Body of pancreas (tissue), 4 donors: ENCODE data around the gene GSG1L. TPM values are rescaled to one million over a fixed set of nuclear protein-coding genes. Genes with fewer than 3 reads are reported as not detected.

ENCODE experiments used
- ATAC-seq: fragments of 150-250 bp; one replicate; pipeline ENCODE4 v1.9.1; 2016
- DNase-seq, 4 donors: peaks; one replicate each; pipeline ENCODE4 v3.0.0-alpha.2; 2019
- H3K27ac ChIP-seq, 4 donors: fragments of 200-600 bp; sonication (generic); 1 replicate in 3 of 4; 2 replicates in 1 of 4; pipeline versions ENCODE4 v1.5.1 to v1.6.1; 2016 to 2019; ENCODE audit warnings: mild to moderate bottlenecking in 1 of 4, mixed read lengths in 1 of 4, moderate library complexity in 1 of 4
- H3K27me3 ChIP-seq, 2 donors: fragments of 200-600 bp; sonication (generic); one replicate each; pipeline ENCODE4 v1.6.0; 2016; ENCODE audit warnings: mild to moderate bottlenecking in 1 of 2
- H3K36me3 ChIP-seq, 2 donors: fragments of 200-600 bp; sonication (generic); replicated peaks in 1 of 2; 2 replicates each; pipeline ENCODE4 v1.5.1; 2016; ENCODE audit warnings: low read depth in 2 of 2; ENCODE audit not compliant: insufficient read depth in 1 of 2
- H3K4me1 ChIP-seq: fragments of 200-600 bp; sonication (generic); one replicate; pipeline ENCODE4 v1.6.0; 2016
- H3K4me3 ChIP-seq, 2 donors: fragments of 200-600 bp; sonication (generic); 1 replicate in 1 of 2; 2 replicates in 1 of 2; pipeline ENCODE4 v1.5.1; 2016 to 2019
- H3K9me3 ChIP-seq, 3 donors: fragments of 200-600 bp; sonication (generic); 1 replicate in 2 of 3; 2 replicates in 1 of 3; pipeline ENCODE4 v1.5.1; 2016
- POLR2A ChIP-seq, 3 donors: fragments of 450-650 bp; IDR thresholded peaks; one replicate each; pipeline ENCODE4 v1.6.1; 2016; ENCODE audit warnings: antibody characterized with exemption in 3 of 3, mild to moderate bottlenecking in 2 of 3
- WGBS, 2 donors: methylation state at CpG; one replicate each; pipeline ENCODE4 v1.1.5; 2017; 5-methylcytosine and 5-hydroxymethylcytosine counted together
- intact Hi-C: fragments of 100-400 bp; cut with DNase I; formaldehyde crosslinking; loops from one replicate; pipeline ENCODE4 v1.15.1; 2023
- total RNA-seq, 2 donors: library from RNA; depleted of rRNA; stranded (reverse); fragments of >200 nt; gene quantifications; one replicate each; pipeline ENCODE4 v1.1.0, GENCODE V29; 2016
- TF ChIP-seq, protein P1 (sequence below), 7 experiments: fragments of 450-650 bp in 4 of 7; fragments of 200-600 bp in 3 of 7; sonication (generic) in 3 of 7; IDR thresholded peaks; one replicate each; pipeline ENCODE4 v1.5.1; 2016 to 2019; ENCODE audit warnings: antibody characterized with exemption in 7 of 7

The GSG1L gene
- total RNA-seq, 2 donors from 2014 or later, result not detected

DNA sequence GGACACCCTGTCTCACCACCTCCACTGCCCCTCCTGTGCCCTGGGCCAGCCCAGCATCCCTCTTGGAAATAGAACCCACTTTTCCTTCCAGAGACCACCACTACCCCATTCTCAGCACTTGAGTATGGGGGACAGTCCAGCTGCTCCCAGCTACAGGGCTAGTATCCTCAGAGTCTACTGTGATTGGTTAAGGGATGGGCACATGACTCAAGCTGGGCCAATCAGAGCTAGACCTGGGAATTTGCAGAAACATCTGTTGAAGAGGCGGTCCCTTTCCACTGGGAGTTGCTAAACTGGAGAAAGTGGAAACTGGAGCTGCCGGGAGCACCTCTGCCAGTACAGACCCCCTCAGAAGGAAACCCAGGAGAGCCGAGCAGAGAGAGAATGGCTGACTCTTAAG is 156.6 kb downstream of the GSG1L start:
- DNase-seq, result no peak
- ATAC-seq, result no peak
- H3K9me3 ChIP-seq, result no peaks in the 10 kb centered on the region
- intact Hi-C loops, result no loop called here
- no peaks in the 10 kb centered on the region for H3K27me3 ChIP-seq
- H3K4me1 ChIP-seq, result no peaks in the 10 kb centered on the region
- WGBS, 2 donors, result 73 to 74% methylated on average over 3 of the region's 3 CpGs
- H3K36me3 ChIP-seq, result no peaks in the 10 kb centered on the region
- TF ChIP-seq, protein P1, sequence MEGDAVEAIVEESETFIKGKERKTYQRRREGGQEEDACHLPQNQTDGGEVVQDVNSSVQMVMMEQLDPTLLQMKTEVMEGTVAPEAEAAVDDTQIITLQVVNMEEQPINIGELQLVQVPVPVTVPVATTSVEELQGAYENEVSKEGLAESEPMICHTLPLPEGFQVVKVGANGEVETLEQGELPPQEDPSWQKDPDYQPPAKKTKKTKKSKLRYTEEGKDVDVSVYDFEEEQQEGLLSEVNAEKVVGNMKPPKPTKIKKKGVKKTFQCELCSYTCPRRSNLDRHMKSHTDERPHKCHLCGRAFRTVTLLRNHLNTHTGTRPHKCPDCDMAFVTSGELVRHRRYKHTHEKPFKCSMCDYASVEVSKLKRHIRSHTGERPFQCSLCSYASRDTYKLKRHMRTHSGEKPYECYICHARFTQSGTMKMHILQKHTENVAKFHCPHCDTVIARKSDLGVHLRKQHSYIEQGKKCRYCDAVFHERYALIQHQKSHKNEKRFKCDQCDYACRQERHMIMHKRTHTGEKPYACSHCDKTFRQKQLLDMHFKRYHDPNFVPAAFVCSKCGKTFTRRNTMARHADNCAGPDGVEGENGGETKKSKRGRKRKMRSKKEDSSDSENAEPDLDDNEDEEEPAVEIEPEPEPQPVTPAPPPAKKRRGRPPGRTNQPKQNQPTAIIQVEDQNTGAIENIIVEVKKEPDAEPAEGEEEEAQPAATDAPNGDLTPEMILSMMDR (IDR thresholded peaks at IDR 0.05), result no peak
- no peak for TF ChIP-seq POLR2A (IDR thresholded peaks at IDR 0.05)
- H3K27ac ChIP-seq, result no peak overlapping the region
- H3K4me3 ChIP-seq, result no peak overlapping the region

DNA sequence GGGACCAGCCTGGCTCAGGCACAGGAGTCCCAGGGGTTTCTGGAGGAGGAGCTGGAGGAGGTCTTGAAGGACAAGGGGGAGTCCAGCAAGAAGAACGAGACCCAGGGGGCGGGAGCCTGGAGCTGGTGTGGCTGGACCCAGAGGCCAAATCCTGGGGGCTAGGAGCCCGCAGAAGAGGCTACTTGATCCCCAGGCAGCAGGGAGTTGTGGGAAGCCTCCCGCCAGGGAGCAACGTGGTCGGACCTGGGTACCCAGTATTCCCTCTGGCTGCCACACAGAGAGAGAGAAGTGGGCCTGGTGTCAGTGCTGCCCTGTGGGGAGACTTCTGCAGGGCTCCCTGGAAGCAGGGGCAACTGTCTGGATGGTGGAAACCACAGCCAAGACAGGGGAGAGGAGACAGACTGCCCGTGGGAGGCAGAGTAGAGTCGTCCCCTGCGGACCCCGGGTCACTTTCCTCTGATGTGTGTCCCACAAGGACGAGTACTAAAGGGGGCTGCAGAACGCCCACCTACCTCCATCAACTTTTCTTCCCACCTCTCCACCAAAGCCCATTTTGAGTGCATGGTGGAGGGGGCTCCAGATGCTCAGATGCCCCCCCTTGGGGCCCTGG is 160.4 kb downstream of the GSG1L start:
- no peaks in the 10 kb centered on the region for H3K36me3 ChIP-seq
- no peaks in the 10 kb centered on the region for H3K27me3 ChIP-seq
- TF ChIP-seq, protein P1 (IDR thresholded peaks at IDR 0.05), result no peak
- TF ChIP-seq POLR2A (IDR thresholded peaks at IDR 0.05), result no peak
- H3K27ac ChIP-seq, result no peak overlapping the region
- DNase-seq (no peak), ATAC-seq (no peak)
- H3K4me3 ChIP-seq, result no peak overlapping the region
- H3K9me3 ChIP-seq, result no peaks in the 10 kb centered on the region
- intact Hi-C loops, result no loop called here
- 28 to 46% methylated on average over 5 to 12 of the region's 12 CpGs for WGBS, 2 donors
- H3K4me1 ChIP-seq, result no peaks in the 10 kb centered on the region

DNA sequence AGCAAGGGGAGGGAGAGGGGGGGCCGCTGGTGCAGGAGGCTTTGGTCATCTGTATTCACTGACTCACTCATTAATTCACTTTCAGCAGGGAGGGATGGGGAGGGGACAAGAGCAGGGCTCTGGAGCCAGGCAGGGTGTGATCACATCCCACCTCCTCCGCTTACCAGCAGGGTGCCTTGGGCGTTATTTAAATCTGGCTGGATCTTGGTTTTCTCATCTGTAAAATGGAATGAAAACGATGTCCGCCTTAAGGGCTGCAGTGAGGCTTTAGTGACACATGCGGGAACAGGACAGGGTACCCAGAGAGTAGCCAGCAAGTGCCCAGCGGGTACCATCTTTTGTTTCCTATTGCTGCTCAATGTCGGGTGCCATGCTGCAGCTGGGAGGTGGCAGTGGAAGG is 161.0 kb downstream of the GSG1L start:
- H3K27ac ChIP-seq, result no peak overlapping the region
- 52 to 56% methylated on average over 8 of the region's 8 CpGs for WGBS, 2 donors
- H3K4me1 ChIP-seq, result no peaks in the 10 kb centered on the region
- H3K9me3 ChIP-seq, result no peaks in the 10 kb centered on the region
- no peak for DNase-seq
- H3K4me3 ChIP-seq, result no peak overlapping the region
- no peak for TF ChIP-seq POLR2A (IDR thresholded peaks at IDR 0.05)
- TF ChIP-seq, protein P1 (IDR thresholded peaks at IDR 0.05), result no peak
- no peaks in the 10 kb centered on the region for H3K36me3 ChIP-seq
- ATAC-seq, result no peak
- no peaks in the 10 kb centered on the region for H3K27me3 ChIP-seq
- intact Hi-C loops, result no loop called here

DNA sequence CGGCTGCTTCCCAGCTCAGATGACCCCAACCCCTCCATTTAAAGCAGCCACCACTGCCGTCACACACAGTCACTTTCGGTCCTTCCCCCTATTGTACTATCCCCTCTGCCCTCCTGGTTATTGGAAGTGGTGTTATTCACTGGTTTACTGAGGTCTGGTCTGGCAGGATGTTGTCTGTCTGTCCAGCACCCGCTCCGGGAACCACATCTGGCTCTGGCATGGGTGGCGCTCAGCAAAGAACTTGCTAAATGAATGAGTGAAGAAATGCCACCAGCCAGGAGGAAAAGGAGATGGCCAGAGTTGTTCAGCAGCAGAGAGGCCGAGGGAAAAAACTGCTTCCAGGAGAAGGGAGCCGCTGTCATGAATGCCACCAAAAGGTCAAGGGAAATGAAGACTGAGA is 161.6 kb downstream of the GSG1L start:
- DNase-seq, result no peak
- no peaks in the 10 kb centered on the region for H3K36me3 ChIP-seq
- no peaks in the 10 kb centered on the region for H3K27me3 ChIP-seq
- H3K4me1 ChIP-seq, result no peaks in the 10 kb centered on the region
- ATAC-seq, result no peak
- H3K4me3 ChIP-seq, result no peak overlapping the region
- no peak for TF ChIP-seq POLR2A (IDR thresholded peaks at IDR 0.05)
- TF ChIP-seq, protein P1 (IDR thresholded peaks at IDR 0.05), result no peak
- intact Hi-C loops, result no loop called here
- 59 to 66% methylated on average over 8 of the region's 8 CpGs for WGBS, 2 donors
- H3K9me3 ChIP-seq, result peaks cover 0 to 3% (median 0%) of the 10 kb centered on the region in 3 donors
- no peak overlapping the region for H3K27ac ChIP-seq

DNA sequence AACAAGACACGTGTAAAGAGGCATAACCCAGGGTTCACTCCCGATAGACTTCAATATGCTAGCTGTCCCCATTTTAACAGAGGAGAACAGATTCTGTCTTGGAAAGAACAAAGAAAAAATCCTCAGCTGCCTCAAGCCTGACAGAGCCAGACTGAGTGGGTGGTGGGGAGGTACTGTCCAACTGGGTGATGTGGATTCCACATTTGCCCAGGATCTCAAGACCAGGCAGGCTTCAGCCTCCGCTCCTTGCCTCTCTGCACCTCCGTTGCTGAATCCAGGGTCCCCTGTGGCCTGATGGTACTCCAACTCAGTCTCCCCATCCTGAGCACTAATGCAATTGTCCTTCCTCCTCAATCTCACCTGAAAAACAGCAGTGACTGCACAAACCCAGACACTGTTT is 163.8 kb downstream of the GSG1L start:
- peaks cover 0 to 6% (median 0%) of the 10 kb centered on the region in 3 donors for H3K9me3 ChIP-seq
- intact Hi-C loops, result no loop called here
- no peaks in the 10 kb centered on the region for H3K36me3 ChIP-seq
- H3K4me1 ChIP-seq, result no peaks in the 10 kb centered on the region
- no peaks in the 10 kb centered on the region for H3K27me3 ChIP-seq
- ATAC-seq, result no peak
- DNase-seq, result no peak
- no peak overlapping the region for H3K27ac ChIP-seq
- TF ChIP-seq POLR2A (IDR thresholded peaks at IDR 0.05), result no peak
- TF ChIP-seq, protein P1 (IDR thresholded peaks at IDR 0.05), result no peak
- H3K4me3 ChIP-seq, result no peak overlapping the region
- WGBS, 2 donors, result 32 to 57% methylated on average over 3 to 4 of the region's 4 CpGs
